ENCODE measurements around the gene IGFN1.
A peak's percentile ranks its signal among the peaks of the same experiment; 100 is the strongest.
"Not testable (repeated sequence)": the region's sequence is repeated elsewhere in the genome, so short reads cannot be mapped to it uniquely, and the experiment has no call there.

The IGFN1 gene

GRCh38 chr1:201250326-201251011 lies 59.8 kb downstream of the IGFN1 start:
- no peak for DNase-seq (ENCODE audit: low spot score)

GRCh38 chr1:201251411-201251810 lies 60.8 kb downstream of the IGFN1 start:
- DNase-seq (ENCODE audit: low spot score), result no peak

- DNase-seq (ENCODE audit: low spot score), result no peak
Measured at GRCh38 chr1:201251851-201252430, 61.3 kb downstream of the IGFN1 start.

- DNase-seq (ENCODE audit: low spot score), result no peak
Measured at GRCh38 chr1:201252944-201253371, 62.3 kb downstream of the IGFN1 start.

- DNase-seq (ENCODE audit: low spot score), result no peak
Measured at GRCh38 chr1:201253411-201253810, 62.8 kb downstream of the IGFN1 start.

GRCh38 chr1:201253906-201254624 lies 63.4 kb downstream of the IGFN1 start:
- no peak for DNase-seq (ENCODE audit: low spot score)

- DNase-seq (ENCODE audit: low spot score), result peak; percentile 50
Measured at GRCh38 chr1:201254625-201255478, 64.2 kb downstream of the IGFN1 start.

- DNase-seq (ENCODE audit: low spot score), result no peak
Measured at GRCh38 chr1:201255479-201256362, 65.1 kb downstream of the IGFN1 start.

- DNase-seq (ENCODE audit: low spot score), result not testable (repeated sequence)
Measured at GRCh38 chr1:201258132-201258531, 67.5 kb downstream of the IGFN1 start.

GRCh38 chr1:201258763-201259230 lies 68.2 kb downstream of the IGFN1 start:
- no peak for DNase-seq (ENCODE audit: low spot score)

GRCh38 chr1:201259476-201260235 lies 69.0 kb downstream of the IGFN1 start:
- no peak for DNase-seq (ENCODE audit: low spot score)

- no peak for DNase-seq (ENCODE audit: low spot score)
Measured at GRCh38 chr1:201260236-201260590, 69.6 kb downstream of the IGFN1 start.

GRCh38 chr1:201260648-201261311 lies 70.2 kb downstream of the IGFN1 start:
- no peak for DNase-seq (ENCODE audit: low spot score)

- DNase-seq (ENCODE audit: low spot score), result no peak
Measured at GRCh38 chr1:201261771-201262547, 71.3 kb downstream of the IGFN1 start.

- DNase-seq (ENCODE audit: low spot score), result no peak
Measured at GRCh38 chr1:201262963-201263608, 72.5 kb downstream of the IGFN1 start.

- DNase-seq (ENCODE audit: low spot score), result no peak
Measured at GRCh38 chr1:201264072-201264471, 73.4 kb downstream of the IGFN1 start.

- no peak for DNase-seq (ENCODE audit: low spot score)
Measured at GRCh38 chr1:201264554-201264953, 73.9 kb downstream of the IGFN1 start.

- DNase-seq (ENCODE audit: low spot score), result no peak
Measured at GRCh38 chr1:201265756-201266155, 75.1 kb downstream of the IGFN1 start.

GRCh38 chr1:201266276-201266675 lies 75.7 kb downstream of the IGFN1 start:
- no peak for DNase-seq (ENCODE audit: low spot score)
